HepG2 (cell line): Measurements from ENCODE around the gene ZNF394. TPM values are rescaled to one million over a fixed set of nuclear protein-coding genes. Genes with fewer than 3 reads are reported as not detected.

Source experiments
- NFYB ChIP-seq: sonication (generic); formaldehyde crosslinking; IDR thresholded peaks from 2 replicates; pipeline ENCODE4 v1.4.0; 2020; ENCODE audit warnings: missing genetic modification reagents
- NR2F1 ChIP-seq, 2 experiments: fragments of 450-650 bp in 1 of 2; formaldehyde crosslinking in 1 of 2; IDR thresholded peaks; 2 replicates each; pipeline versions ENCODE4 v1.5.0 to v1.6.1; 2016 to 2020; ENCODE audit warnings: mild to moderate bottlenecking in 1 of 2, missing compliant biosample characterization in 1 of 2, missing genetic modification reagents in 1 of 2, moderate library complexity in 1 of 2
- RORA ChIP-seq: sonication (generic); formaldehyde crosslinking; IDR thresholded peaks from 2 replicates; pipeline ENCODE4 v1.5.0; 2020; ENCODE audit warnings: mild to moderate bottlenecking, missing genetic modification reagents, moderate library complexity
- SMYD3 ChIP-seq: sonication (generic); formaldehyde crosslinking; IDR thresholded peaks from 2 replicates; pipeline ENCODE4 v1.8.1; 2023; ENCODE audit warnings: mild to moderate bottlenecking, missing genetic modification reagents
- SSRP1 ChIP-seq: IDR thresholded peaks from 2 replicates; pipeline ENCODE4 v1.6.1; 2016; ENCODE audit warnings: control low read depth
- TCF7L2 ChIP-seq: IDR thresholded peaks from 2 replicates; pipeline ENCODE4 v1.6.1; 2011; ENCODE audit warnings: mild to moderate bottlenecking, low read depth, low read length, moderate library complexity
- U2AF2 ChIP-seq: fragments of 200-400 bp; formaldehyde crosslinking; IDR thresholded peaks from 2 replicates; pipeline ENCODE4 v1.6.1; 2017; ENCODE audit warnings: low read depth, mild to moderate bottlenecking, low read length
- ZMYM2 ChIP-seq: sonication (generic); formaldehyde crosslinking; IDR thresholded peaks from 2 replicates; pipeline ENCODE4 v1.8.0; 2022; ENCODE audit warnings: mild to moderate bottlenecking, missing genetic modification reagents
- ZNF251 ChIP-seq: sonication (generic); formaldehyde crosslinking; IDR thresholded peaks from 2 replicates; pipeline ENCODE4 v1.9.0; 2021; ENCODE audit warnings: mild to moderate bottlenecking, missing genetic modification reagents
- ZNF264 ChIP-seq: sonication (generic); formaldehyde crosslinking; IDR thresholded peaks from 2 replicates; pipeline ENCODE4 v1.4.0; 2020; ENCODE audit warnings: missing genetic modification reagents
- ZNF337 ChIP-seq: sonication (generic); formaldehyde crosslinking; IDR thresholded peaks from 2 replicates; pipeline ENCODE4 v1.5.1; 2020; ENCODE audit warnings: missing genetic modification reagents, low read depth, mild to moderate bottlenecking, borderline replicate concordance
- ZNF496 ChIP-seq: sonication (generic); formaldehyde crosslinking; IDR thresholded peaks from 2 replicates; pipeline ENCODE4 v1.8.1; 2023; ENCODE audit warnings: mild to moderate bottlenecking, moderate library complexity, missing genetic modification reagents; ENCODE audit not compliant: insufficient replicate concordance
- ZNF563 ChIP-seq: sonication (generic); formaldehyde crosslinking; IDR thresholded peaks from 2 replicates; pipeline ENCODE4 v1.8.0; 2022; ENCODE audit warnings: mild to moderate bottlenecking, moderate library complexity, missing genetic modification reagents
- ZNF615 ChIP-seq: sonication (generic); formaldehyde crosslinking; IDR thresholded peaks from 2 replicates; pipeline ENCODE4 v1.5.0; 2020; ENCODE audit warnings: mild to moderate bottlenecking, missing genetic modification reagents, borderline replicate concordance
- ZSCAN9 ChIP-seq: IDR thresholded peaks from 2 replicates; pipeline ENCODE4 v1.6.1; 2016; ENCODE audit warnings: borderline replicate concordance
- polyA plus RNA-seq, 8 experiments: library from polyadenylated mRNA; depleted of rRNA in 3 of 8; stranded (reverse) in 7 of 8; unstranded in 1 of 8; fragments of >200 nt; fragmentation: Illumina TruSeq in 4 of 8; extraction: Trizol in 4 of 8; gene quantifications; 2 replicates each; pipeline versions ENCODE4 v1.2.1 to v1.2.3, GENCODE V29; 2011 to 2016; ENCODE audit warnings: low read depth in 4 of 8, missing spikeins in 1 of 8, mixed read lengths in 1 of 8; ENCODE audit not compliant: insufficient read depth in 1 of 8
- total RNA-seq, 5 experiments: library from RNA; depleted of rRNA; stranded (reverse); fragments of >200 nt; fragmentation: Illumina TruSeq; extraction: Trizol; gene quantifications; 2 replicates each; pipeline ENCODE4 v1.2.3, GENCODE V29; 2016; ENCODE audit warnings: low read depth in 1 of 5
- TF ChIP-seq, protein P1 (sequence below): sonication (generic); formaldehyde crosslinking; IDR thresholded peaks from 2 replicates; pipeline ENCODE4 v1.5.1; 2020; ENCODE audit warnings: missing genetic modification reagents, mild to moderate bottlenecking, borderline replicate concordance
- TF ChIP-seq, protein P2 (sequence below): sonication (generic); formaldehyde crosslinking; IDR thresholded peaks from 2 replicates; pipeline ENCODE4 v1.4.0; 2020; ENCODE audit warnings: missing genetic modification reagents
- TF ChIP-seq, protein P3 (sequence below): sonication (generic); formaldehyde crosslinking; conservative IDR thresholded peaks from 2 replicates; pipeline ENCODE4 v1.4.0; 2020; ENCODE audit warnings: missing genetic modification reagents
- TF ChIP-seq, protein P4 (sequence below): sonication (generic); formaldehyde crosslinking; IDR thresholded peaks from 2 replicates; pipeline ENCODE4 v1.9.0; 2022; ENCODE audit warnings: missing genetic modification reagents, mild to moderate bottlenecking, borderline replicate concordance
- TF ChIP-seq, protein P5 (sequence below): sonication (generic); formaldehyde crosslinking; IDR thresholded peaks from 2 replicates; pipeline ENCODE4 v1.4.0; 2020; ENCODE audit warnings: mild to moderate bottlenecking, missing genetic modification reagents
- TF ChIP-seq, protein P6 (sequence below): sonication (generic); formaldehyde crosslinking; IDR thresholded peaks from 2 replicates; pipeline ENCODE4 v1.8.0; 2022; ENCODE audit warnings: mild to moderate bottlenecking, missing genetic modification reagents, moderate library complexity

ZNF394 gene
- total and polyA plus RNA-seq, 2 of the 13 experiments (the other 11 are each of a cell fraction or from before 2014, with no cell fraction given): 7.8 to 19.6 TPM

DNA sequence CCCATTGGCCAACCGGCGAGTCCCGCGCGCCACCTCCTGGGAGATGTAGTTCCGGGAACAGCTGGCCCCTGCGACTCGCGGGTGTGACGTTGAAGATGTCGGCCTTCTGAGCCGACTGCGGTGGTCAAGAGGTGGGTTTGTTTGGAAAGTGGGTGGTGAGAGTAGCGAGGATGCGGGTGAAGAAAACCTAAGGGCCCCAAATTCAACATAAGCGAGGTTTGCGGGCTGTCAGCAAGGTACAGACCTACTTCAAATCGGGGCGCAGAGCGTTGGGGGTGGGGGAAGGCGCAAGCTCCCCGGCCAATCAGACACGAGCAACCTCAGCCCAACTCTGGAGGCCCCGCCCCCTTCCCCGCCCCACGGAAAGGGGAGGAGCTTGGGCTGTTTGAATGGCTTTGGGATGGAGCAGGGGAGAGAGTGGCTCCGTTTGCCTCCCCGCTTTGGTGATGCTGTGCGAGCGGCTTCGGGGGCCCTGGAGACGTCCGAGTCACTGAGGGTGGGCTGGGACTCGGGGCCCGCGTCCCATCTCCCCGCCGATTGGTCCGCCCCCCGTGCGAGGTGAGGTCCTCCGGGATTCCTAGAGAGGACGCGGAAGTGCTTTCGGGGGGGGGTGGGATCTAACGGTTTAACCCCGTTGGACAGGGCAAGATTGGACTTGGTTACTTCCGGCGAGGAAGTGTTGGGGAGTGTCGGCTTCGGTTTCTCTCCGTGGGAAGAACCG lies 4.7 kb upstream of the ZNF394 start, which contains the start of gene ZKSCAN5 (continued):
- TF ChIP-seq, protein P1, sequence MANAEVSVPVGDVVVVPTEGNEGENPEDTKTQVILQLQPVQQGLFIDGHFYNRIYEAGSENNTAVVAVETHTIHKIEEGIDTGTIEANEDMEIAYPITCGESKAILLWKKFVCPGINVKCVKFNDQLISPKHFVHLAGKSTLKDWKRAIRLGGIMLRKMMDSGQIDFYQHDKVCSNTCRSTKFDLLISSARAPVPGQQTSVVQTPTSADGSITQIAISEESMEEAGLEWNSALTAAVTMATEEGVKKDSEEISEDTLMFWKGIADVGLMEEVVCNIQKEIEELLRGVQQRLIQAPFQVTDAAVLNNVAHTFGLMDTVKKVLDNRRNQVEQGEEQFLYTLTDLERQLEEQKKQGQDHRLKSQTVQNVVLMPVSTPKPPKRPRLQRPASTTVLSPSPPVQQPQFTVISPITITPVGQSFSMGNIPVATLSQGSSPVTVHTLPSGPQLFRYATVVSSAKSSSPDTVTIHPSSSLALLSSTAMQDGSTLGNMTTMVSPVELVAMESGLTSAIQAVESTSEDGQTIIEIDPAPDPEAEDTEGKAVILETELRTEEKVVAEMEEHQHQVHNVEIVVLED (CRISPR knock-in tag): peak; percentile 51; the same call in 1 of the 2 replicates
- no peak for TF ChIP-seq ZMYM2 (CRISPR knock-in tag)
- no peak for TF ChIP-seq SSRP1 (CRISPR knock-in tag)
- TF ChIP-seq U2AF2: no peak
- peak in 1 of 2 experiments; percentile 45; a peak in 1 of 4 replicates for TF ChIP-seq NR2F1 (CRISPR knock-in tag; IDR thresholded peaks at IDR 0.05)
- peak; percentile 38; the same call in 1 of the 2 replicates for TF ChIP-seq ZNF563 (CRISPR knock-in tag)
- TF ChIP-seq, protein P2, sequence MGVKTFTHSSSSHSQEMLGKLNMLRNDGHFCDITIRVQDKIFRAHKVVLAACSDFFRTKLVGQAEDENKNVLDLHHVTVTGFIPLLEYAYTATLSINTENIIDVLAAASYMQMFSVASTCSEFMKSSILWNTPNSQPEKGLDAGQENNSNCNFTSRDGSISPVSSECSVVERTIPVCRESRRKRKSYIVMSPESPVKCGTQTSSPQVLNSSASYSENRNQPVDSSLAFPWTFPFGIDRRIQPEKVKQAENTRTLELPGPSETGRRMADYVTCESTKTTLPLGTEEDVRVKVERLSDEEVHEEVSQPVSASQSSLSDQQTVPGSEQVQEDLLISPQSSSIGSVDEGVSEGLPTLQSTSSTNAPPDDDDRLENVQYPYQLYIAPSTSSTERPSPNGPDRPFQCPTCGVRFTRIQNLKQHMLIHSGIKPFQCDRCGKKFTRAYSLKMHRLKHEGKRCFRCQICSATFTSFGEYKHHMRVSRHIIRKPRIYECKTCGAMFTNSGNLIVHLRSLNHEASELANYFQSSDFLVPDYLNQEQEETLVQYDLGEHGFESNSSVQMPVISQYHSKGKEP (CRISPR knock-in tag): no peak
- no peak for TF ChIP-seq SMYD3
- no peak for TF ChIP-seq ZNF251 (CRISPR knock-in tag)
- TF ChIP-seq, protein P3, sequence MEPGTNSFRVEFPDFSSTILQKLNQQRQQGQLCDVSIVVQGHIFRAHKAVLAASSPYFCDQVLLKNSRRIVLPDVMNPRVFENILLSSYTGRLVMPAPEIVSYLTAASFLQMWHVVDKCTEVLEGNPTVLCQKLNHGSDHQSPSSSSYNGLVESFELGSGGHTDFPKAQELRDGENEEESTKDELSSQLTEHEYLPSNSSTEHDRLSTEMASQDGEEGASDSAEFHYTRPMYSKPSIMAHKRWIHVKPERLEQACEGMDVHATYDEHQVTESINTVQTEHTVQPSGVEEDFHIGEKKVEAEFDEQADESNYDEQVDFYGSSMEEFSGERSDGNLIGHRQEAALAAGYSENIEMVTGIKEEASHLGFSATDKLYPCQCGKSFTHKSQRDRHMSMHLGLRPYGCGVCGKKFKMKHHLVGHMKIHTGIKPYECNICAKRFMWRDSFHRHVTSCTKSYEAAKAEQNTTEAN (CRISPR knock-in tag): no peak
- TF ChIP-seq, protein P4, sequence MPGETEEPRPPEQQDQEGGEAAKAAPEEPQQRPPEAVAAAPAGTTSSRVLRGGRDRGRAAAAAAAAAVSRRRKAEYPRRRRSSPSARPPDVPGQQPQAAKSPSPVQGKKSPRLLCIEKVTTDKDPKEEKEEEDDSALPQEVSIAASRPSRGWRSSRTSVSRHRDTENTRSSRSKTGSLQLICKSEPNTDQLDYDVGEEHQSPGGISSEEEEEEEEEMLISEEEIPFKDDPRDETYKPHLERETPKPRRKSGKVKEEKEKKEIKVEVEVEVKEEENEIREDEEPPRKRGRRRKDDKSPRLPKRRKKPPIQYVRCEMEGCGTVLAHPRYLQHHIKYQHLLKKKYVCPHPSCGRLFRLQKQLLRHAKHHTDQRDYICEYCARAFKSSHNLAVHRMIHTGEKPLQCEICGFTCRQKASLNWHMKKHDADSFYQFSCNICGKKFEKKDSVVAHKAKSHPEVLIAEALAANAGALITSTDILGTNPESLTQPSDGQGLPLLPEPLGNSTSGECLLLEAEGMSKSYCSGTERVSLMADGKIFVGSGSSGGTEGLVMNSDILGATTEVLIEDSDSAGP (CRISPR knock-in tag): peak; percentile 69; the same call in 1 of the 2 replicates
- TF ChIP-seq ZNF496 (CRISPR knock-in tag): no peak
- TF ChIP-seq, protein P5, sequence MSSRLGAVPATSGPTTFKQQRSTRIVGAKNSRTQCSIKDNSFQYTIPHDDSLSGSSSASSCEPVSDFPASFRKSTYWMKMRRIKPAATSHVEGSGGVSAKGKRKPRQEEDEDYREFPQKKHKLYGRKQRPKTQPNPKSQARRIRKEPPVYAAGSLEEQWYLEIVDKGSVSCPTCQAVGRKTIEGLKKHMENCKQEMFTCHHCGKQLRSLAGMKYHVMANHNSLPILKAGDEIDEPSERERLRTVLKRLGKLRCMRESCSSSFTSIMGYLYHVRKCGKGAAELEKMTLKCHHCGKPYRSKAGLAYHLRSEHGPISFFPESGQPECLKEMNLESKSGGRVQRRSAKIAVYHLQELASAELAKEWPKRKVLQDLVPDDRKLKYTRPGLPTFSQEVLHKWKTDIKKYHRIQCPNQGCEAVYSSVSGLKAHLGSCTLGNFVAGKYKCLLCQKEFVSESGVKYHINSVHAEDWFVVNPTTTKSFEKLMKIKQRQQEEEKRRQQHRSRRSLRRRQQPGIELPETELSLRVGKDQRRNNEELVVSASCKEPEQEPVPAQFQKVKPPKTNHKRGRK: no peak
- TF ChIP-seq ZNF264 (CRISPR knock-in tag): no peak
- TF ChIP-seq ZSCAN9 (CRISPR knock-in tag): no peak
- TF ChIP-seq TCF7L2: no peak
- TF ChIP-seq, protein P6, sequence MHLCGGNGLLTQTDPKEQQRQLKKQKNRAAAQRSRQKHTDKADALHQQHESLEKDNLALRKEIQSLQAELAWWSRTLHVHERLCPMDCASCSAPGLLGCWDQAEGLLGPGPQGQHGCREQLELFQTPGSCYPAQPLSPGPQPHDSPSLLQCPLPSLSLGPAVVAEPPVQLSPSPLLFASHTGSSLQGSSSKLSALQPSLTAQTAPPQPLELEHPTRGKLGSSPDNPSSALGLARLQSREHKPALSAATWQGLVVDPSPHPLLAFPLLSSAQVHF (CRISPR knock-in tag): no peak
- no peak for TF ChIP-seq ZNF337 (CRISPR knock-in tag)
- TF ChIP-seq NFYB: peak; percentile 91
- no peak for TF ChIP-seq RORA
- no peak; the same call in 1 of the 2 replicates for TF ChIP-seq ZNF615 (CRISPR knock-in tag)
